Upper lobe of left lung (tissue), 6 donors: Measurements from ENCODE around the gene NBPF1. TPM values are rescaled to one million over a fixed set of nuclear protein-coding genes. Genes with fewer than 3 reads are reported as not detected.
A peak's percentile ranks its signal among the peaks of the same experiment; 100 is the strongest.
"Not testable (repeated sequence)": the region's sequence is repeated elsewhere in the genome, so short reads cannot be mapped to it uniquely, and the experiment has no call there.

Experiments used
- ATAC-seq, 2 donors: fragments of 200-7000 bp; cut with Tn5 transposase; one replicate each; pipeline ENCODE4 v1.9.1; 2022; ENCODE audit warnings: mild to moderate bottlenecking in 2 of 2, moderate library complexity in 2 of 2; ENCODE audit not compliant: low FRiP score in 2 of 2
- DNase-seq, 2 donors: peaks; one replicate each; pipeline ENCODE4 v3.0.0-alpha.2; 2019 to 2020
- H3K27ac ChIP-seq, 4 donors: fragments of 200-600 bp; sonication (generic); one replicate each; pipeline ENCODE4 v1.5.1; 2016 to 2019
- H3K27me3 ChIP-seq, 4 donors: fragments of 200-600 bp; sonication (generic); one replicate each; pipeline ENCODE4 v1.5.1; 2017 to 2019
- H3K36me3 ChIP-seq, 4 donors: fragments of 200-600 bp; sonication (generic); one replicate each; pipeline ENCODE4 v1.5.1; 2016 to 2019
- H3K4me1 ChIP-seq, 4 donors: fragments of 200-600 bp; sonication (generic); one replicate each; pipeline ENCODE4 v1.5.1; 2018 to 2019
- H3K4me3 ChIP-seq, 4 donors: fragments of 200-600 bp; sonication (generic); one replicate each; pipeline ENCODE4 v1.5.1; 2017 to 2019; ENCODE audit warnings: mild to moderate bottlenecking in 2 of 4, moderate library complexity in 1 of 4
- H3K9me3 ChIP-seq, 4 donors: fragments of 200-600 bp; sonication (generic); one replicate each; pipeline ENCODE4 v1.5.1; 2018 to 2019
- CTCF ChIP-seq, 6 experiments: fragments of 450-650 bp in 4 of 6; fragments of 200-600 bp in 2 of 6; sonication (generic) in 2 of 6; IDR thresholded peaks; one replicate each; pipeline ENCODE4 v1.5.1; 2016 to 2019; ENCODE audit warnings: antibody characterized with exemption in 6 of 6
- EP300 ChIP-seq, 4 donors: sonication (generic); formaldehyde crosslinking; IDR thresholded peaks; one replicate each; pipeline ENCODE4 v1.5.1; 2017; ENCODE audit warnings: antibody characterized with exemption in 4 of 4, control low read depth in 2 of 4
- POLR2A ChIP-seq, 4 donors: fragments of 450-650 bp; IDR thresholded peaks; one replicate each; pipeline ENCODE4 v1.5.1; 2016 to 2017; ENCODE audit warnings: antibody characterized with exemption in 4 of 4, mild to moderate bottlenecking in 2 of 4
- POLR2AphosphoS5 ChIP-seq, 2 donors: sonication (generic); formaldehyde crosslinking; IDR thresholded peaks; one replicate each; pipeline ENCODE4 v1.5.1; 2017; ENCODE audit warnings: antibody characterized with exemption in 2 of 2
- WGBS, 2 donors: methylation state at CpG; one replicate each; pipeline ENCODE4 v1.1.5; 2017 to 2018; 5-methylcytosine and 5-hydroxymethylcytosine counted together
- total RNA-seq, 6 donors: library from RNA; depleted of rRNA in 4 of 6; stranded (reverse); fragments of >200 nt in 4 of 6; gene quantifications; one replicate each; pipeline versions ENCODE4 v1.1.0 to v1.2.1, GENCODE V29; 2016 to 2021
- donor health status: DM: no; HTN: no; CAD: no; lungs with moderate emphysema.
- donor health status: DM: no; HTN: yes; CAD: no; lungs with severe emphysema.

NBPF1 gene
- total RNA-seq, 6 donors from 2014 or later = 31.6 to 81.7 (median 34.3) TPM

GRCh38 chr1:16625497-16626408 is 12.4 kb upstream of the NBPF1 start:
- 90 to 92% methylated on average over 25 of the region's 25 CpGs for WGBS, 2 donors
- no peaks in the 10 kb centered on the region for H3K9me3 ChIP-seq
- H3K27me3 ChIP-seq = no peaks in the 10 kb centered on the region
- peak; percentile 1 to 7 for ATAC-seq
- no peak overlapping the region for H3K4me3 ChIP-seq
- peak; percentile 27 to 89 for DNase-seq
- TF ChIP-seq EP300 (IDR thresholded peaks at IDR 0.05) = no peak
- TF ChIP-seq POLR2A (IDR thresholded peaks at IDR 0.05) = no peak
- no peak for TF ChIP-seq POLR2AphosphoS5 (IDR thresholded peaks at IDR 0.05)
- no peak for TF ChIP-seq CTCF (IDR thresholded peaks at IDR 0.05)
- no peak overlapping the region for H3K27ac ChIP-seq
- H3K4me1 ChIP-seq = no peaks in the 10 kb centered on the region
- peaks cover 28 to 91% (median 73%) of the 10 kb centered on the region in 4 donors for H3K36me3 ChIP-seq

- H3K36me3 ChIP-seq = peaks cover 23 to 79% (median 60%) of the 10 kb centered on the region in 4 donors
- ATAC-seq (peak; percentile 8 to 32), DNase-seq (peak; percentile 74 to 91)
- H3K27me3 ChIP-seq, H3K4me3 ChIP-seq, H3K9me3 ChIP-seq, H3K4me1 ChIP-seq: not testable (repeated sequence)
- 86 to 89% methylated on average over 26 to 27 of the region's 27 CpGs for WGBS, 2 donors
- peak overlapping the region in 1 of 4 donors; percentile 1 for H3K27ac ChIP-seq
These were observed 10.7 kb upstream of the NBPF1 start for GRCh38 chr1:16623812-16624719.

GRCh38 chr1:16623337-16623736 is 10.0 kb upstream of the NBPF1 start:
- H3K36me3 ChIP-seq = peaks cover 25 to 77% (median 56%) of the 10 kb centered on the region in 4 donors
- H3K27me3 ChIP-seq, H3K4me1 ChIP-seq, H3K27ac ChIP-seq, H3K4me3 ChIP-seq, ATAC-seq, H3K9me3 ChIP-seq: not testable (repeated sequence)
- peak in 1 of 2 donors; percentile 36 for DNase-seq
- WGBS, 2 donors = 82 to 83% methylated on average over 7 of the region's 7 CpGs

- H3K9me3 ChIP-seq, ATAC-seq, H3K4me1 ChIP-seq, H3K4me3 ChIP-seq, H3K27me3 ChIP-seq, H3K27ac ChIP-seq: not testable (repeated sequence)
- 91 to 92% methylated on average over 9 of the region's 9 CpGs for WGBS, 2 donors
- DNase-seq = peak; percentile 21 to 72
- H3K36me3 ChIP-seq = peaks cover 20 to 74% (median 46%) of the 10 kb centered on the region in 4 donors
These were observed 8.4 kb upstream of the NBPF1 start for GRCh38 chr1:16621681-16622315.

- Histone ChIP-seq H3K4me1 (no peaks in the 10 kb centered on the region), H3K27ac (no peak overlapping the region), H3K27me3 (no peaks in the 10 kb centered on the region), H3K36me3 (peaks cover 16 to 69% (median 41%) of the 10 kb centered on the region in 4 donors), H3K9me3 (no peaks in the 10 kb centered on the region), H3K4me3 (no peak overlapping the region)
- no peak for ATAC-seq
- TF ChIP-seq POLR2A (IDR thresholded peaks at IDR 0.05) = no peak
- peak in 2 of 6 experiments; percentile 36 to 40 for TF ChIP-seq CTCF (IDR thresholded peaks at IDR 0.05)
- 86 to 94% methylated on average over 2 of the region's 2 CpGs for WGBS, 2 donors
- no peak for DNase-seq
These were observed 7.9 kb upstream of the NBPF1 start for GRCh38 chr1:16621300-16621658.

GRCh38 chr1:16619803-16620501 is 6.6 kb upstream of the NBPF1 start:
- not testable (repeated sequence) for H3K27me3 ChIP-seq, H3K4me1 ChIP-seq, H3K9me3 ChIP-seq, H3K4me3 ChIP-seq, H3K27ac ChIP-seq
- 91 to 93% methylated on average over 21 of the region's 21 CpGs for WGBS, 2 donors
- peaks cover 7 to 56% (median 29%) of the 10 kb centered on the region in 4 donors for H3K36me3 ChIP-seq
- ATAC-seq = peak in 1 of 2 donors; percentile 1
- DNase-seq = peak; percentile 24 to 81
